WI38 (cell line): Measurements from ENCODE around the gene ZNF76.

Experiments used
- H3K4me3 ChIP-seq: 2 replicates; pipeline ENCODE4 v1.5.1; 2011; ENCODE audit warnings: low read depth, mild to moderate bottlenecking, control low read depth, low read length
- CTCF ChIP-seq: IDR thresholded peaks from 2 replicates; pipeline ENCODE4 v1.5.1; 2012; ENCODE audit warnings: low read depth, mild to moderate bottlenecking, control low read depth, low read length

Gene ZNF76

GRCh38 chr6:35282472-35282871, 22.9 kb downstream of the ZNF76 start:
- no peak for TF ChIP-seq CTCF
- no peak overlapping the region for H3K4me3 ChIP-seq

DNA sequence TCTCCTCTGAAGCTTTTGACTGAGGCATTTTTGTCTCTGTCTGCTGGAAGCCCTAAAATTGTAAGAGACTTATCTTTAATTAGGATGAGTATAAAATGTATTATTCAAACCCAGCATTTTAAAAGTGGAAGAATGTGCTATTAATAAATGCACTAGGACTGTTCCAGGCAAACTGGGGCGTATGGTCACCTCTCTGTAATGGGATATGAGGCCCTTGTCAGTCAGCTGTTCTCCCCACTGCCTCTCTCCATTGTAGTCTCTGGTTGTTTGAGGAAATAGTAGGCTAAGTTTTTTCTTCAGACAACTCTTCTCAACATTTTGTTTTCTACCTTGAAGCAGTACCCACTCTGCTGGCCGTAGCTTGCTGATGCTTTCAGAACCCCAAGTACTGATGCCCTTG, 23.8 kb downstream of the ZNF76 start:
- no peak for TF ChIP-seq CTCF
- no peak overlapping the region for H3K4me3 ChIP-seq

- no peak overlapping the region for H3K4me3 ChIP-seq
- TF ChIP-seq CTCF, result no peak
Observed at GRCh38 chr6:35287671-35288396, 28.3 kb downstream of the ZNF76 start.

GRCh38 chr6:35288834-35289233, 29.3 kb downstream of the ZNF76 start:
- H3K4me3 ChIP-seq, result no peak overlapping the region
- TF ChIP-seq CTCF, result no peak

- no peak for TF ChIP-seq CTCF
Observed at GRCh38 chr6:35291491-35291890, 32.0 kb downstream of the ZNF76 start.

DNA sequence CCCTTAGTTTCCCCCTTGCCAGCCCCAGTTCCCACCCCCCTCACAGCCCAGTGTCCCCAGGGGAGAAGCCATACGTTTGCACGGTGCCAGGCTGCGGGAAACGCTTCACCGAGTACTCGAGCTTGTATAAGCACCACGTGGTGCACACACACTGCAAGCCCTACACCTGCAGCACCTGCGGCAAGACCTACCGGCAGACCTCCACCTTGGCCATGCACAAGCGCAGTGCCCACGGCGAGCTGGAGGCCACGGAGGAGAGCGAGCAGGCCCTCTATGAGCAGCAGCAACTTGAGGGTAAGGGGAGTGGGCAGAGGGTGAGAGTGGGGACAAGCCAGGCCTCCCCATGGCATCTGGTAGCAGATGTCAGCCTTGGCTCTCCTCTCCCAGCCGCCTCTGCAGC, 33.0 kb downstream of the ZNF76 start:
- no peak overlapping the region for H3K4me3 ChIP-seq
- TF ChIP-seq CTCF, result no peak

More at GRCh38 chr6:35291491-35291890, 32.0 kb downstream of the ZNF76 start:
- no peak overlapping the region for H3K4me3 ChIP-seq

DNA sequence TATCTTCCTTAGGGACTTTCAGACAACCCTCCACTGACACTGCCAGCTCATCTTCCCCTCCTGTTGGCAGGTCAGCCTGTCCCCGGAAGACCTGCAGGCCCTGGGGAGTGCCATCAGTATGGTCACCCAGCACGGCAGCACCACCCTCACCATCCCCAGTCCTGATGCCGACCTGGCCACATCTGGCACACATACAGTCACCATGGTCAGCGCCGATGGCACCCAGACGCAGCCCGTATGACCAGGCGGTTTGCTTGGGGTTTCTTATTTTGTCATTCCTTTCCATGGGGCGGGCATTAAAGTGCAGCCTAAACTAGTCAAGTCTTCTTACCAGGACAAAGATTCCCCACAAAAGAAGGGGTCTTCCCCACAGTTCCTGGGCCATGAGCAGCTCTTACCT, 34.1 kb downstream of the ZNF76 start:
- TF ChIP-seq CTCF, result no peak

More for the DNA sequence above, 34.1 kb downstream of the ZNF76 start:
- H3K4me3 ChIP-seq, result no peak overlapping the region
